Aorta (tissue), 5 donors: ENCODE data around the gene FGF11. TPM values are rescaled to one million over a fixed set of nuclear protein-coding genes. Genes with fewer than 3 reads are reported as not detected.
A peak's percentile ranks its signal among the peaks of the same experiment; 100 is the strongest.

Experiments
- ATAC-seq: fragments of 200-7000 bp; cut with Tn5 transposase; one replicate; pipeline ENCODE4 v1.9.1; 2022; ENCODE audit warnings: moderate library complexity; ENCODE audit not compliant: low FRiP score
- DNase-seq, 2 donors: peaks; one replicate each; pipeline ENCODE4 v3.0.0-alpha.2; 2020
- H3K27ac ChIP-seq, 2 donors: one replicate each; pipeline ENCODE4 v1.5.1; 2013; ENCODE audit warnings: low read length in 2 of 2, mild to moderate bottlenecking in 2 of 2, moderate library complexity in 2 of 2, control low read depth in 1 of 2, inconsistent platforms in 1 of 2, low read depth in 1 of 2
- H3K27me3 ChIP-seq, 2 donors: one replicate each; pipeline ENCODE4 v1.6.1; 2013; ENCODE audit warnings: control low read depth in 1 of 2, low read length in 1 of 2, mild to moderate bottlenecking in 1 of 2, moderate library complexity in 1 of 2; ENCODE audit not compliant: insufficient read depth in 2 of 2, control insufficient read depth in 1 of 2
- H3K36me3 ChIP-seq, 2 donors: one replicate each; pipeline ENCODE4 v1.6.1; 2013; ENCODE audit warnings: control low read depth in 1 of 2, low read length in 1 of 2, mild to moderate bottlenecking in 1 of 2; ENCODE audit not compliant: insufficient read depth in 2 of 2, control insufficient read depth in 1 of 2
- H3K4me1 ChIP-seq, 2 donors: one replicate each; pipeline ENCODE4 v1.6.1; 2013; ENCODE audit warnings: low read length in 2 of 2, control low read depth in 1 of 2, mild to moderate bottlenecking in 1 of 2, moderate library complexity in 1 of 2; ENCODE audit not compliant: insufficient read depth in 2 of 2, control insufficient read depth in 1 of 2
- H3K4me3 ChIP-seq, 2 donors: one replicate each; pipeline ENCODE4 v1.5.1; 2013; ENCODE audit warnings: low read length in 2 of 2, control low read depth in 1 of 2, mild to moderate bottlenecking in 1 of 2
- H3K9me3 ChIP-seq: one replicate; pipeline ENCODE4 v1.6.1; 2013; ENCODE audit warnings: mild to moderate bottlenecking, low read length; ENCODE audit not compliant: control insufficient read depth
- WGBS, 2 donors: extraction: QIAGEN DNeasy Blood & Tissue Kit; methylation state at CpG; one replicate each; pipeline ENCODE4 v1.1.7; 2013; 5-methylcytosine and 5-hydroxymethylcytosine counted together
- intact Hi-C, 2 donors: fragments of 100-400 bp; cut with DNase I; formaldehyde crosslinking; loops; one replicate each; pipeline versions ENCODE4 v1.14.2 to v1.15.0; 2022
- long read RNA-seq, 2 donors: library from polyadenylated mRNA; unstranded; transcript quantifications; one replicate each; pipeline ENCODE4 v2.0.0, GENCODE V29; 2020 to 2021
- polyA plus RNA-seq, 2 donors: library from polyadenylated mRNA; stranded (reverse); fragments of 200-250 nt; gene quantifications; one replicate each; pipeline ENCODE4 v1.2.3, GENCODE V29; 2013
- total RNA-seq, 2 donors: library from RNA; stranded (reverse); fragmentation: NEBNext Ultra II Directional; extraction: Animal tissue kit (Norgen Biotek cat#: 25700); gene quantifications; one replicate each; pipeline ENCODE4 v1.2.1, GENCODE V29; 2021
- donor health status: healthy with polysubstance abuse.
- donor health status: Bipolar disorder and iron deficiency.
- donor health status: DM: no; HTN: no; CAD: no.
- donor health status: DM: no; HTN: no; CAD: no.
- donor health status: DM: yes; HTN: yes; CAD: no.

Gene FGF11
- total RNA-seq (1 to 10 TPM; 1.2 to 8.0 TPM), polyA plus RNA-seq (under 1 TPM in 1 of 2 donors, not detected in 1; 0.54 TPM)
- long read RNA-seq, donor 1: 0 reads
- long read RNA-seq, donor 2, partial matches to known transcripts: 0 of 1 reads
- long read RNA-seq, donor 2, other reads (novel, unspliced or antisense): 0 of 1 reads

DNA sequence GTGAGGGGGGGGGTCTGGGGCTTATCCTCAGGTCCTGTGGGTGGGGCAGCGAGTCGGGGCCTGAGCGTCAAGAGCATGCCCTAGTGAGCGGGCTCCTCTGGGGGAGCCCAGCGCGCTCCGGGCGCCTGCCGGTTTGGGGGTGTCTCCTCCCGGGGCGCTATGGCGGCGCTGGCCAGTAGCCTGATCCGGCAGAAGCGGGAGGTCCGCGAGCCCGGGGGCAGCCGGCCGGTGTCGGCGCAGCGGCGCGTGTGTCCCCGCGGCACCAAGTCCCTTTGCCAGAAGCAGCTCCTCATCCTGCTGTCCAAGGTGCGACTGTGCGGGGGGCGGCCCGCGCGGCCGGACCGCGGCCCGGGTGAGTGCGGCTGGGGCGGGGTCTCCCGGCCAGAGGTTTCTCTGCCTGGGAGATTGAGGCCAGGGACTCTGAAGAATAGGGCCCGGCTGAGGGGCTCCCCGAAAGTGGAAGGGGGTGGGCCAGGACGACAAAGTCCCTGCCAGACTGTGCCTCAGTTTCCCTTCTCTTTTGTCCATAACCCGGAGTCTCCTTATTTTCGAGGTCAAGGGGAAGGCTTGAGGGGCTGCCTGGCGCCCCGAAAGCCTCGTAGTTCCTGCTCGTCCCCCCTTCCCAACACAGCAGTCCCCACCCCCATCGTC, at the start of gene FGF11:
TSS of gene FGF11 (plus strand) at position 51 of the 651 bp plus-strand sequence. CDS start at position 160, 109 bp downstream.
- 2 to 4% methylated on average over 47 to 50 of the region's 50 CpGs for WGBS, 2 donors
- no peaks in the 10 kb centered on the region for H3K36me3 ChIP-seq
- no peak within 1 kb of the TSS for H3K27ac ChIP-seq
- H3K4me1 ChIP-seq: no peaks in the 10 kb centered on the region
- no peaks in the 10 kb centered on the region for H3K9me3 ChIP-seq
- DNase-seq: no peak
- H3K4me3 ChIP-seq: no peak within 1 kb of the TSS
- no peaks in the 10 kb centered on the region for H3K27me3 ChIP-seq
- intact Hi-C loops: loop anchor here in 1 of 2 donors (10.0 kb wide), 1 partner anchor 85 kb away; the partner anchor contains the start of genes KCTD11 and TMEM95
- no peak for ATAC-seq

DNA sequence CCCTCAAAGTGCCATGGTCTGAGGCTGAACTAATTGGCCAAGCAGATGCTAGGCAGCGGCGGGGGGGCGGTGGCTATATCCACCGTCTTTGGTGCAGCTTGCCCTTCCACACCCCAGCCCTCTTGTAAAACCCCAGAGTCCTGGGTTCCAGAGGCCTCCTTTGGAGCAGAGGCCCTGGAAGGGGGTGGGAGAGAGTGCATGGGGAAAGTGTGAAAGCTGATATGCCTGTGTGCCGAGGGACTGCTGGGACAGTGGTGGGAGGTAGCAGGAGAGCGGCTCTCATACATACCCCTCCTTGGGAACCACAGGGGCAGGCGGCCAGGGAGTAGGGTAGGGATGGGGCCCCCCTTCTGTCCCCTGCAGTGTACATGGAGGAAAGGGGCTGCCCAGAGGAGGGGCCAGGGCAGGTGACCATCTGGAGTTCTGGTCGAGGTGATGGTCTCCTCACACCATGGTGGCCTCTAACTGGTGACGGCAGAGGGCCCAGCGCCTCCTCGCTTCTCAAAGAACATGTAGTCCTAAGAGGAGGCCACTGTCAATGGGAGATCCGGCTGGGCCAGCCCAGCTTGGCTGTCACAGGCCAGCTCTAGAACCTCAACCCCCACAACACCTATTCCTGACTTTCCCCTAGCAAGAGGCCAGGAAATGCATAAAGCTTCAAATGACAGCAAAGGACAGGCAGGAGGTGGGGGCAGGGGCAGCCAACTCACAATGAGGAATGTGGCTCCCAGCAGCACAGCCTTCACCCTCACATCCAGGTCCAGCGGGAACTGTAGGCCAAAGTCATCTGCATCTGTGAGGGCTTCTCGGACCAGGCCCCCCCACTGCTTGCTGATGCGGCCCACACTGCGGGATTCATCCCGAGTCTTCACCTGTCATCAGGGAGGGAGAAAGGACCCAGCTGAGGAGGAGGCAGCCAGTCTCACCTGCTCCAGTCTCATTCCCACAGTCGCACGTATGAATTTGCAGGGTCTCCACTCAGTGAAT, 49.1 kb upstream of the FGF11 start:
- 86 to 92% methylated on average over 19 of the region's 19 CpGs for WGBS, 2 donors
- H3K36me3 ChIP-seq: no peaks in the 10 kb centered on the region
- intact Hi-C loops: loop anchor here in 1 of 2 donors (5.0 kb wide), 1 partner anchor 33 kb away; the partner anchor contains the start of gene TMEM95

DNA sequence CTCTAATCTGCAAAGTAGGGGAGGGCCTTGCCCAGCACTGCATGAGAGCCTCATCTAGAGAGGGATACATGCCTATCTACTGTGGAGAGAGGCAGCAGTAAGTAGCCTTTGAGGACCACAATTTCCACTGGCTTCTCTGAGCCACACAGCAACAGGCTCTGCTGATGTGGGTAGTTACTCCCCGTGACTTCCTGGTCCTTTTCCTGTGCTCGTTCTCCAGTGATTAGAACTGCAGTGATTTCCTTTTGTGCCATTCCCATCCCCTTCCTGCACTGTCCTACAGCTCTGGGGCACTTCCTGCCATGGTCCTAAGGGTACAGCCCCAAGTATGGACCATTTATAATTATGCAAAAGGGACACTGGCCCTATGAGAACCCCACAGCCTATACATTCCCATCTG, 48.0 kb upstream of the FGF11 start:
- H3K4me1 ChIP-seq: no peaks in the 10 kb centered on the region
- H3K4me3 ChIP-seq: no peak overlapping the region
- intact Hi-C loops: loop anchor here in 1 of 2 donors (5.0 kb wide), 1 partner anchor 34 kb away; the partner anchor contains the start of gene TMEM95
- H3K36me3 ChIP-seq: no peaks in the 10 kb centered on the region
- no peak for DNase-seq
- H3K9me3 ChIP-seq: no peaks in the 10 kb centered on the region
- no peaks in the 10 kb centered on the region for H3K27me3 ChIP-seq
- H3K27ac ChIP-seq: no peak overlapping the region
- 83 to 87% methylated on average over 2 of the region's 2 CpGs for WGBS, 2 donors
- ATAC-seq: no peak

More for the DNA sequence above, 49.1 kb upstream of the FGF11 start:
- ATAC-seq: no peak
- Histone ChIP-seq H3K27ac (no peak overlapping the region), H3K4me3 (no peak overlapping the region), H3K4me1 (no peaks in the 10 kb centered on the region), H3K27me3 (no peaks in the 10 kb centered on the region), H3K9me3 (no peaks in the 10 kb centered on the region)
- no peak for DNase-seq

DNA sequence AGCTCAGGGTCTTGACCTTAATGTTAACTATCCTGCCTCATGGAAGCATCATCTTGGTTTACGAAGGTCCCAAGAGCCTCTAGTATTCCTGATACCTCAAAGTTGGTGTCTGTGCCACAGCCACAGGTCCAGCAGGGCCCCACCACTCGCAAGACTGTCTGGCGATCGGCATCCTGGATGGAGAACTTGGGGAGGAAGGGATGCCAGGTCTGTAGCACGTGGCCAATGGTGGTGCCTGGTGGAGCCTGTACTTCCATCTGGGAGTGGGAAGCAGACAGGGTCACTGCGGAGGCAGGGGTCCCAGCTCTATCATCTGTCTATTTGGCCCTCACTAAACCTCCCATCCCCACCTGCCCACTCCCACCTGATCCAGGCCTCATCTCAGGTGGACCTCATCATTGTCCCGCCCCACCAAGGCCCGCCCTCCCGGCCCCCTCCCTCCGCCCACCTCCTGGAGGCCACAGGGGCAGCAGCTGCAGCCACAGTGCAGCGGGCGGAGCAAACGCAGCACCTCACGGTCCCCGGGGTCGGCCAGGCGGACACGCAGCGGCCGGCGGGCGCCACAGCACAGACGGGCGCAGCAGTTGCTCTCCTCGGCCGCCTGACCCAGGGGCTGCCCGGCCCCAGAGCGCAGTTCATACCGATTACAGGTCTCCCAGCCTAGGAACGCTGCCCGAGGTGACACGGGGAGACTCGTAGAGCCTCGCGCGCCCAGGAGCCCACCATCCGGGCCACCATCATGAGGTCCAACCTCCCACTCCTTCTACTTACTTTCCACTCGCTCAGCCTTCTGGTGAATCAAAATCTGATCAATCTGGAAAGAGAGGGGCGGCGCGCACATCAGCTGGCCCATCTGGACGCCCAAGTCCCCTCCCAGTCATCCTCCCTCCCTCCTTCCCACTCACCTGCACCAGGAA, 46.4 kb upstream of the FGF11 start:
- Histone ChIP-seq H3K36me3 (no peaks in the 10 kb centered on the region), H3K27me3 (no peaks in the 10 kb centered on the region), H3K27ac (no peak overlapping the region), H3K4me1 (no peaks in the 10 kb centered on the region), H3K4me3 (no peak overlapping the region), H3K9me3 (no peaks in the 10 kb centered on the region)
- DNase-seq (peak in 1 of 2 donors; percentile 73), ATAC-seq (no peak)
- intact Hi-C loops: loop anchor here in 1 of 2 donors (5.0 kb wide), 1 partner anchor 36 kb away; the partner anchor contains the start of gene TMEM95
- WGBS, 2 donors: 79 to 84% methylated on average over 38 to 42 of the region's 42 CpGs

DNA sequence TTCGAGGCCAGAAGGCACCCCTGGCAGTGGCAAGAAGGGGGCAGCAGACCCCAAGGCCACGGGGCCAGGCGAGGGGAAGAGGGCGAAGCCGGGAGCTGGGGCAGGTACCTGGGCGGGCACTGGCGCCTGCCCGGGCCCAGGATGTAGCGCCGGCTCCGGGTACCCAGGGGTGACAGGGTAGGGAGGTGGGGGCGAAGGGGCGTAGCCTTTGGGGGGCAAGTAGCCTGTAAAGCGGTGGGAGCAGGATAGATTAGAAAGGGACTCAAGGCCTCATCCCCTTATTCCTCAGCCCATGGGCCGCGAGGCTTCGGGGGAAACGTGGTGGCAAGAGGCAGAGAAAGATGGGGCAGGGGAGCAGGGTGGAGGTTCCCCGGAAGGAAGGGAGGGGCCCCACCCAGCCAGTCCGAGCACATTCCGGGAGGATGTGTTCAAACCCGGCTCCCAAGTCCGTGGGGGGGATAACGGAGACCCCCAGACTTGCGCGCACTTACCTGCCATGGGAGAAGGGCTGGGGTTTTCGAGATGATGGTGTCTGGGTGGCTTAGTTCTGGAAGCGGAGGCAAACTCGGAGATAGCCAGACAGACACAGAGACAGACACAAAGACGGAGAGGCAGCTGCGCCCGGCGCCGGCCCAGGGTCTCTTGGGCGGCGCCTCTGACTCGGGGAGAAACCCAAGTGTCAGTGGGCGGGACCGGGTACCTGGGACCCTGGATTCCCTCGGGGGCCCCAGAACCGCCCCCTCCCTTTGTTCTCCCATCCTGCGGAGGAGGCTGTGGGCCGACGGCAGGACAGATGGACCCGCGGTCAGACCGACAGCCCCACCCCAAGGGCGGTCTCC, 45.5 kb upstream of the FGF11 start:
- Histone ChIP-seq H3K27ac (peak overlapping the region; percentile 19 to 45), H3K27me3 (no peaks in the 10 kb centered on the region), H3K4me3 (peak overlapping the region; percentile 53 to 89), H3K36me3 (no peaks in the 10 kb centered on the region), H3K9me3 (no peaks in the 10 kb centered on the region), H3K4me1 (no peaks in the 10 kb centered on the region)
- WGBS, 2 donors: 8 to 9% methylated on average over 43 to 48 of the region's 48 CpGs
- ATAC-seq (peak; percentile 42), DNase-seq (peak in 1 of 2 donors; percentile 74)
- intact Hi-C loops: loop anchor here (1.0 to 5.0 kb wide), 2 partner anchors 9 to 37 kb away; partner anchors contain the start of gene TMEM95 (in 1 of the 2)

DNA sequence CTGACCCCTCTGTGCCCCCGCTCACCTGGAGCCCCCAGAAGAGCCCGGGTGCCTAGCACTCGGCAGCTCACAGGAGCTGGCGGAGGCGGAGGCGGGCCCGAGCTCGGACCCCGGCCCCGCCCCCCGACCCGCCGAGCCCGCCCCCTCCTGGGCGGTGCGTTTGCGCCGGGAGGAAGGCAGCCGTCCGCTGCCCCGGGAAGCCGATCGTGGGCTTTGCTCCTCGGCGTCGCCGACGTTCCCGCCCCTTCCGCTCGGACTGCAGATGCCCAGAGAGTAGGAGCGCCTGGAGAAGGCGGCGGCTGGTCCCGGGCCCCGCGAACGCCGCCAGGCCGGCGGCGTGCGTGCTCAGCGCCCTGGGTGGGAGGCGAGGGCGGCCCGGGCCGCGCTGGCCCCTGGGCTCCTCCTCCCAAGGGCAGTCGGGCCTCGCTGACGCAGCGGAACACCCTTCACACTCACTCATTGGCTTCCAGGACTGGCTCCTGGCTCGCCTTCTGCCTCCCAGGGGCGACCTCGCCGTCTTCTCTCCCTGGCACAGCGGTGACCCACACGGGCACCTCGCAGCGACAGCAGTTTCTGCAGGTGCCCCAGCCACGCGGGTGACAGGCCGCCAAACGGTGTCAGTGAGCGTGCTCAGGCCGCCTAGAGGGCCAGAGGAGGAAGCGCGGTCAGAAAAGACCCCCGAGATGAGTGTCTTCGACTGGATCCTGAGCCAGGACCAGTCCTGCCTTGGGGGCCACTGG, 44.7 kb upstream of the FGF11 start, which contains the start of gene PLSCR3:
TSS of gene PLSCR3 (minus strand) at position 74 of the 740 bp plus-strand sequence. CDS start 415 bp downstream, outside the sequence.
- H3K4me3 ChIP-seq: peak within 1 kb of the TSS; percentile 53 to 89
- no peaks in the 10 kb centered on the region for H3K27me3 ChIP-seq
- no peaks in the 10 kb centered on the region for H3K9me3 ChIP-seq
- DNase-seq: peak; percentile 93 to 95
- intact Hi-C loops: loop anchor here (1.0 to 5.0 kb wide), 2 partner anchors 9 to 37 kb away; partner anchors contain the start of gene TMEM95 (in 1 of the 2)
- H3K27ac ChIP-seq: peak within 1 kb of the TSS; percentile 45 to 88
- no peaks in the 10 kb centered on the region for H3K36me3 ChIP-seq
- ATAC-seq: peak; percentile 95
- no peaks in the 10 kb centered on the region for H3K4me1 ChIP-seq
- WGBS, 2 donors: 0% methylated on average over 47 to 71 of the region's 71 CpGs

DNA sequence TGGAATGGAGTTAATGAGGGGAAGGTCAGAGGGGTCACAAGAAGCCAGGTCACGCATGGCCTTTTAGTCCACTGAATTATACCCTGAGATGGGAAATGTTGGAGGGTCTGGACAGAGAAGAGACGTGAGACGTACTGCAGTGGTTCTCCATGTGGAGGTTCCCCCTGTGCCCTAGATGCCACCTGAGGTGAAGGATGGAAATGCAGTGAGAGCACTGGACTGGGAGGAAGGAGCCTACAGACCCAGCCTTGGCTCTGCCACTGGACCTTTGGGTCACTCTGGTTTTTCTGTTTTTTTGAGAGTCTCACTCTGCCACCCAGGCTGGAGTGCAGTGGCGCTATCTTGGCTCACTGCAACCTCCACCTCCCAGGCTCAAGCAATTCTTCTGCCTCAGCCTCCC, 43.2 kb upstream of the FGF11 start:
- intact Hi-C loops: no loop called here
- DNase-seq (no peak), ATAC-seq (no peak)
- no peaks in the 10 kb centered on the region for H3K27me3 ChIP-seq
- H3K36me3 ChIP-seq: no peaks in the 10 kb centered on the region
- no peaks in the 10 kb centered on the region for H3K4me1 ChIP-seq
- no peaks in the 10 kb centered on the region for H3K9me3 ChIP-seq
- WGBS, 2 donors: 86 to 88% methylated on average over 4 of the region's 4 CpGs
- no peak overlapping the region for H3K4me3 ChIP-seq
- no peak overlapping the region for H3K27ac ChIP-seq
